ENCODE results near the gene PSMB11. TPM values are rescaled to one million over a fixed set of nuclear protein-coding genes. Genes with fewer than 3 reads are reported as not detected.
"Not testable (repeated sequence)": the region's sequence is repeated elsewhere in the genome, so short reads cannot be mapped to it uniquely, and the experiment has no call there.

Gene PSMB11
- total and polyA plus RNA-seq, 8 donors = 0.05 TPM; not detected in 7

DNA sequence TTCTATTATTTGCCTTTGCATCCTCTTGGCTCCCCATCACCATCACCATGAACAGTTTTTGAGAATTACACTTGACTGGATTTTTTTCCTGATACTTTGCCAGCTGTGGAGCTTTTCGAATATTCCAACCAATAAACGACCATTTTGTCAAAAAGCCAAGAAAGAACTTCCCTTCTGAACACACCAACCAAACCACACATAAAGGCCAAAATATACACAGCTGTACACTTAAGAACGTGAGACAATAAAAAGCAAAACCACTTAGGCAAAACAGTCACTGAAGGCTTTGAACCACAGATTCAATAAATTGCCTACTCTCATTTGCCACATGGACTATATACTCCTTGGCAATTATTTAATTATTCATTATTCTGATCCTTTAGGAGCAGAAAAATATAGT, 33.2 kb upstream of the PSMB11 start:
- H3K4me3 ChIP-seq = no peak overlapping the region
- WGBS, 2 donors = 40% methylated on average over 3 of the region's 3 CpGs
- DNase-seq (no peak), ATAC-seq (no peak), FAIRE-seq (no peak)
- no peaks in the 10 kb centered on the region for H3K27me3 ChIP-seq
- TF ChIP-seq, protein P1, sequence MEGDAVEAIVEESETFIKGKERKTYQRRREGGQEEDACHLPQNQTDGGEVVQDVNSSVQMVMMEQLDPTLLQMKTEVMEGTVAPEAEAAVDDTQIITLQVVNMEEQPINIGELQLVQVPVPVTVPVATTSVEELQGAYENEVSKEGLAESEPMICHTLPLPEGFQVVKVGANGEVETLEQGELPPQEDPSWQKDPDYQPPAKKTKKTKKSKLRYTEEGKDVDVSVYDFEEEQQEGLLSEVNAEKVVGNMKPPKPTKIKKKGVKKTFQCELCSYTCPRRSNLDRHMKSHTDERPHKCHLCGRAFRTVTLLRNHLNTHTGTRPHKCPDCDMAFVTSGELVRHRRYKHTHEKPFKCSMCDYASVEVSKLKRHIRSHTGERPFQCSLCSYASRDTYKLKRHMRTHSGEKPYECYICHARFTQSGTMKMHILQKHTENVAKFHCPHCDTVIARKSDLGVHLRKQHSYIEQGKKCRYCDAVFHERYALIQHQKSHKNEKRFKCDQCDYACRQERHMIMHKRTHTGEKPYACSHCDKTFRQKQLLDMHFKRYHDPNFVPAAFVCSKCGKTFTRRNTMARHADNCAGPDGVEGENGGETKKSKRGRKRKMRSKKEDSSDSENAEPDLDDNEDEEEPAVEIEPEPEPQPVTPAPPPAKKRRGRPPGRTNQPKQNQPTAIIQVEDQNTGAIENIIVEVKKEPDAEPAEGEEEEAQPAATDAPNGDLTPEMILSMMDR (IDR thresholded peaks at IDR 0.05) = no peak
- intact Hi-C loops (cut with DNase I) = no loop called here
- peaks cover 4 to 17% (median 10%) of the 10 kb centered on the region in 3 donors for H3K4me1 ChIP-seq
- H3K27ac ChIP-seq = no peak overlapping the region
- no peaks in the 10 kb centered on the region for H3K9me3 ChIP-seq
- H3K36me3 ChIP-seq = no peaks in the 10 kb centered on the region

DNA sequence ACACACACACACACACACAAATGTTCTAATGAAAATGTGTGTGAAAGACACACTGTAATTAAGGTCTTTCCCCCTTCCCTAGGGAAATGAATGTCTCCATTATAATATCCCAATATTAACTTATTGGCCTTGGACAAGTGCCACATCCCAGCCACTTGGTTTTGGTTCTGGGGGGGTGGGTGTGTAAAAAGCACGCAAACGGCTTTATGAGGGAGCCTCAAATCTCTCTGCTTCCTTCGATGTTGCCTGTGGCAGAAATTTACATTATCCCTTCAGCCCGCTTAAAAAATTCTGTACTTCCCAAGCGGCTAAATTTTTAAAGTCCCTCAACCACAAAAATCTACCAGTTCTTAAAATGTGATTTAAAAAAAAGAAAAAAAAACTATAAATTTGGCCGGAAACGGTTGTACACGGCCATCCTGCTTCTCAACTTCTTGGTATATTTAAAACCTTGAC, 32.5 kb upstream of the PSMB11 start:
- intact Hi-C loops (cut with DNase I) = no loop called here

DNA sequence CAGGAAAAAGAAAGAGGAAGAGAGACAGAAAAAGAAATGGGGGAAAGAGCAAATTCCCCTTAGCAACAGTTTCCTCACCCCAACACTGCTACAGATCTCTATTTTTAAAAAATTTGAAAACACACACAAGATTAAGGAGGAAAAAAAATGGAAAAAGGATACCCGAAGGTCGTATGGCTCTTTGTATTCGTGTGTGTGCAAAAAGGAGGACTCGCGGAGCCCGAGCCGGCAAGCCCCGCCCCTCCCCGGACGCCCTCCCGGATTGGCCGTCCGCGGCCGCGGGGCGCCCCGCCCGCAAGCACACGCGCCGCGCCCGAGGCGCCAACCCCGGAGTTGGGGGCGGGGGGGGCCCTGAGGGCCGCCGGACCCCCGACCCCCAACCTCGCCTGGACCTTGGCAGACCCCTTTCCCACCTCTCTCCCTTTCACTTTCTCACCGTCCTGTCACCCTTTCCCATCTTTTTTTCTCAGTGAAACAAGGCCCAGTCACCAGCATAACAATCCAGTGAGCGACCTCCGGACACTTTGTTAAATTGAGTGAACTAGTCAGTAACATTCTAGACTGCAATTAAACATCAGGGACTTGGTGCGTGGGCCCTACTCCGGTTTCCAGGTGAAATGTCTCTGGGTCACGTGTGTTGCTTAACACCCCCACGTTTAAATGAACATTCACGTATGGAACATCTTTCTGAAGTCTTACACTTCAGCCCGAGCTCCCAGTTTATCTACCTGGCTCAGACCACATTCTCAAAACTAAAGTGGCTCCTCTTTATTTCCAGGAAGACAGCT, 31.9 kb upstream of the PSMB11 start, which contains the start of gene C14orf93:
Gene C14orf93, minus strand, starts transcription at position 205 of the 788 bp plus-strand sequence. CDS start 11,120 bp downstream, outside the sequence.
- no peak for FAIRE-seq

More for the DNA sequence above, 32.5 kb upstream of the PSMB11 start:
- no peaks in the 10 kb centered on the region for H3K27me3 ChIP-seq
- H3K4me1 ChIP-seq = peaks cover 4 to 17% (median 10%) of the 10 kb centered on the region in 3 donors
- ATAC-seq = no peak
- no peak for FAIRE-seq
- H3K4me3 ChIP-seq = peak overlapping the region; percentile 21 to 45 (median 37)
- no peak for DNase-seq
- TF ChIP-seq, protein P1 (IDR thresholded peaks at IDR 0.05) = no peak
- peak overlapping the region; percentile 64 to 84 (median 78) for H3K27ac ChIP-seq
- WGBS, 2 donors = 21 to 24% methylated on average over 8 of the region's 8 CpGs
- no peaks in the 10 kb centered on the region for H3K9me3 ChIP-seq
- H3K36me3 ChIP-seq = no peaks in the 10 kb centered on the region

DNA sequence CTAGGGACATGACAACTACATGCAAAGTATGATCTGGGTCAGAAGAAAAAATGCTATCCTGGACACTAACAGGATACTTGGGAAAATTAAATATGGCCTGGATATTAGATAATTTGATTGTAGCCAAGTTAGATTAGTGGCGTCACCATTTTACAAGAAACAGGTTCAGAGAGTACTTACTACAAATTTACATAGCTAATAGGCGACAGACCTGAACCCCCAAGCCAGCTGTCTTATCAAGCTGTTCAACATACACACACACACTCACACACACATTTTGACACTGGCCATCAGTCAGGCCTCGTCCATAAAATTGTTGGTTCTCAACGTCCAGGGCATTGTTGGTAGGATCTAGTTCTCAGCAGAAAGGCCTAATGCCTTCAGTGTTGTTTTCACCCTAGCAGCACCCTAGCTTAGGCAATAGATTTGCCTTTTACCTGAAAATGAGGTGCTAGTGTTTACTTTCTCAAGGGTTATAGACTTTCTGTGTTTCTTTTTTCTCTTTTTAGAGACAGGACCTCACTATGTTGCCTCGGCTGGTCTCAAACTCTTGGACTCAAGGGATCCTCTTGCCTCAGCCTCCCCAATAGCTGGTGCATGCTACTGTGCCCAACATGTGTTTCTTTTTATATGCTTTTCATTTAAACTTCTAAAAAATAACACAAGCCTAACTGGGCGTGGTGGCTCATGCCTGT, 28.8 kb upstream of the PSMB11 start:
- Histone ChIP-seq H3K27ac (no peak overlapping the region), H3K4me3 (no peak overlapping the region), H3K36me3 (no peaks in the 10 kb centered on the region), H3K9me3 (no peaks in the 10 kb centered on the region), H3K4me1 (peaks cover 0 to 7% (median 0%) of the 10 kb centered on the region in 3 donors), H3K27me3 (no peaks in the 10 kb centered on the region)
- intact Hi-C loops (cut with DNase I) = no loop called here
- ATAC-seq (no peak), FAIRE-seq (no peak), DNase-seq (no peak)
- 56 to 63% methylated on average over 6 of the region's 6 CpGs for WGBS, 2 donors
- TF ChIP-seq, protein P1 (IDR thresholded peaks at IDR 0.05) = no peak

More for the DNA sequence above, 31.9 kb upstream of the PSMB11 start, which contains the start of gene C14orf93:
- TF ChIP-seq, protein P1 (IDR thresholded peaks at IDR 0.05) = no peak
- 0 to 3% methylated on average over 28 to 40 of the region's 40 CpGs for WGBS, 2 donors
- DNase-seq (peak; percentile 73 to 92 (median 86)), ATAC-seq (peak; percentile 45 to 66 (median 61))
- no peaks in the 10 kb centered on the region for H3K27me3 ChIP-seq
- H3K9me3 ChIP-seq = no peaks in the 10 kb centered on the region
- intact Hi-C loops (cut with DNase I) = no loop called here
- H3K27ac ChIP-seq = peak within 1 kb of the TSS; percentile 64 to 84 (median 78)
- H3K4me1 ChIP-seq = peaks cover 4 to 17% (median 10%) of the 10 kb centered on the region in 3 donors
- H3K36me3 ChIP-seq = no peaks in the 10 kb centered on the region
- peak within 1 kb of the TSS; percentile 21 to 45 (median 37) for H3K4me3 ChIP-seq

DNA sequence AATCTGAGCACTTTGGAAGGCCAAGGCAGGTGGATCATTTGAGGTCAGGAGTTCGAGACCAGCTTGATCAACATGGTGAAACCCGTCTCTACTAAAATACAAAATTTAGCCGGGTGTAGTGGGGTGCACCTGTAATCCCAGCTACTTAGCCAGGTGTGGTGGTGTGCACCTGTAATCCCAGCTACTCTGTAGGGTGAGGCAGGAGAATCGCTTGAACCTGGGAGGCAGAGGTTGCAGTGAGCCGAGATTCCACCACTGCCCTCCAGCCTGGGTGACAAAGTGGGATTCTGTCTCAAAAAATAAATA, 28.3 kb upstream of the PSMB11 start:
- intact Hi-C loops (cut with DNase I); H3K4me1 ChIP-seq; H3K36me3 ChIP-seq; H3K9me3 ChIP-seq; H3K27ac ChIP-seq; ATAC-seq; H3K4me3 ChIP-seq; DNase-seq; H3K27me3 ChIP-seq; FAIRE-seq: not testable (repeated sequence)
- WGBS, 2 donors = 84 to 91% methylated on average over 5 of the region's 5 CpGs
